ENCODE data around the gene PPP3R2. TPM values are rescaled to one million over a fixed set of nuclear protein-coding genes. Genes with fewer than 3 reads are reported as not detected.

PPP3R2 gene
- total and polyA plus RNA-seq, 2 experiments from 2014 or later = not detected

GRCh38 chr9:101618698-101619097, 23.9 kb upstream of the PPP3R2 start:
- Histone ChIP-seq H3K9me2 (ENCODE audit: insufficient read depth) (peaks cover 5% of the 10 kb centered on the region; the same call in 1 of the 2 replicates), H3K4me2 (no peak overlapping the region), H3F3A (replicated peaks; ENCODE audit: low read depth) (no peaks in the 10 kb centered on the region), H3K4me1 (ENCODE audit: insufficient read depth) (no peaks in the 10 kb centered on the region), H3K4me3 (no peak overlapping the region), H4K20me1 (replicated peaks; ENCODE audit: insufficient read depth) (no peaks in the 10 kb centered on the region), H3K27me3 (ENCODE audit: insufficient read depth) (no peaks in the 10 kb centered on the region), H3K79me2 (replicated peaks; ENCODE audit: insufficient read depth) (no peaks in the 10 kb centered on the region), H3K36me3 (ENCODE audit: insufficient read depth) (no peaks in the 10 kb centered on the region), H3K27ac (ENCODE audit: low read depth) (no peak overlapping the region), H2AFZ (no peak overlapping the region)
- Mint-ChIP-seq H3K9me3 (no peaks in the 10 kb centered on the region; the same call in 2 of the 3 replicates), H3K36me3 (ENCODE audit: low read depth) (no peaks in the 10 kb centered on the region), H3K27ac (no peak overlapping the region), H3K27me3 (ENCODE audit: insufficient read depth, low read depth, poor library complexity) (peaks cover 3% of the 10 kb centered on the region), H3K4me3 (no peak overlapping the region), H3K4me1 (no peaks in the 10 kb centered on the region)
- ATAC-seq = no peak
- no peak for DNase-seq (ENCODE audit: low spot score)
- TF ChIP-seq, protein P1, sequence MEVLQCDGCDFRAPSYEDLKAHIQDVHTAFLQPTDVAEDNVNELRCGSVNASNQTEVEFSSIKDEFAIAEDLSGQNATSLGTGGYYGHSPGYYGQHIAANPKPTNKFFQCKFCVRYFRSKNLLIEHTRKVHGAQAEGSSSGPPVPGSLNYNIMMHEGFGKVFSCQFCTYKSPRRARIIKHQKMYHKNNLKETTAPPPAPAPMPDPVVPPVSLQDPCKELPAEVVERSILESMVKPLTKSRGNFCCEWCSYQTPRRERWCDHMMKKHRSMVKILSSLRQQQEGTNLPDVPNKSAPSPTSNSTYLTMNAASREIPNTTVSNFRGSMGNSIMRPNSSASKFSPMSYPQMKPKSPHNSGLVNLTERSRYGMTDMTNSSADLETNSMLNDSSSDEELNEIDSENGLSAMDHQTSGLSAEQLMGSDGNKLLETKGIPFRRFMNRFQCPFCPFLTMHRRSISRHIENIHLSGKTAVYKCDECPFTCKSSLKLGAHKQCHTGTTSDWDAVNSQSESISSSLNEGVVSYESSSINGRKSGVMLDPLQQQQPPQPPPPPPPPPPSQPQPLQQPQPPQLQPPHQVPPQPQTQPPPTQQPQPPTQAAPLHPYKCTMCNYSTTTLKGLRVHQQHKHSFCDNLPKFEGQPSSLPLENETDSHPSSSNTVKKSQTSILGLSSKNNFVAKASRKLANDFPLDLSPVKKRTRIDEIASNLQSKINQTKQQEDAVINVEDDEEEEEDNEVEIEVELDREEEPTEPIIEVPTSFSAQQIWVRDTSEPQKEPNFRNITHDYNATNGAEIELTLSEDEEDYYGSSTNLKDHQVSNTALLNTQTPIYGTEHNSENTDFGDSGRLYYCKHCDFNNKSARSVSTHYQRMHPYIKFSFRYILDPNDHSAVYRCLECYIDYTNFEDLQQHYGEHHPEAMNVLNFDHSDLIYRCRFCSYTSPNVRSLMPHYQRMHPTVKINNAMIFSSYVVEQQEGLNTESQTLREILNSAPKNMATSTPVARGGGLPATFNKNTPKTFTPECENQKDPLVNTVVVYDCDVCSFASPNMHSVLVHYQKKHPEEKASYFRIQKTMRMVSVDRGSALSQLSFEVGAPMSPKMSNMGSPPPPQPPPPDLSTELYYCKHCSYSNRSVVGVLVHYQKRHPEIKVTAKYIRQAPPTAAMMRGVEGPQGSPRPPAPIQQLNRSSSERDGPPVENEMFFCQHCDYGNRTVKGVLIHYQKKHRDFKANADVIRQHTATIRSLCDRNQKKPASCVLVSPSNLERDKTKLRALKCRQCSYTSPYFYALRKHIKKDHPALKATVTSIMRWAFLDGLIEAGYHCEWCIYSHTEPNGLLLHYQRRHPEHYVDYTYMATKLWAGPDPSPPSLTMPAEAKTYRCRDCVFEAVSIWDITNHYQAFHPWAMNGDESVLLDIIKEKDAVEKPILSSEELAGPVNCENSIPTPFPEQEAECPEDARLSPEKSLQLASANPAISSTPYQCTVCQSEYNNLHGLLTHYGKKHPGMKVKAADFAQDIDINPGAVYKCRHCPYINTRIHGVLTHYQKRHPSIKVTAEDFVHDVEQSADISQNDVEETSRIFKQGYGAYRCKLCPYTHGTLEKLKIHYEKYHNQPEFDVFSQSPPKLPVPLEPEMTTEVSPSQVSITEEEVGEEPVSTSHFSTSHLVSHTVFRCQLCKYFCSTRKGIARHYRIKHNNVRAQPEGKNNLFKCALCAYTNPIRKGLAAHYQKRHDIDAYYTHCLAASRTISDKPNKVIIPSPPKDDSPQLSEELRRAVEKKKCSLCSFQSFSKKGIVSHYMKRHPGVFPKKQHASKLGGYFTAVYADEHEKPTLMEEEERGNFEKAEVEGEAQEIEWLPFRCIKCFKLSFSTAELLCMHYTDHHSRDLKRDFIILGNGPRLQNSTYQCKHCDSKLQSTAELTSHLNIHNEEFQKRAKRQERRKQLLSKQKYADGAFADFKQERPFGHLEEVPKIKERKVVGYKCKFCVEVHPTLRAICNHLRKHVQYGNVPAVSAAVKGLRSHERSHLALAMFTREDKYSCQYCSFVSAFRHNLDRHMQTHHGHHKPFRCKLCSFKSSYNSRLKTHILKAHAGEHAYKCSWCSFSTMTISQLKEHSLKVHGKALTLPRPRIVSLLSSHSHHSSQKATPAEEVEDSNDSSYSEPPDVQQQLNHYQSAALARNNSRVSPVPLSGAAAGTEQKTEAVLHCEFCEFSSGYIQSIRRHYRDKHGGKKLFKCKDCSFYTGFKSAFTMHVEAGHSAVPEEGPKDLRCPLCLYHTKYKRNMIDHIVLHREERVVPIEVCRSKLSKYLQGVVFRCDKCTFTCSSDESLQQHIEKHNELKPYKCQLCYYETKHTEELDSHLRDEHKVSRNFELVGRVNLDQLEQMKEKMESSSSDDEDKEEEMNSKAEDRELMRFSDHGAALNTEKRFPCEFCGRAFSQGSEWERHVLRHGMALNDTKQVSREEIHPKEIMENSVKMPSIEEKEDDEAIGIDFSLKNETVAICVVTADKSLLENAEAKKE (CRISPR knock-in tag; IDR thresholded peaks at IDR 0.05) = no peak
- TF ChIP-seq ZNF114 (CRISPR knock-in tag; IDR thresholded peaks at IDR 0.05) = no peak
- TF ChIP-seq, protein P2, sequence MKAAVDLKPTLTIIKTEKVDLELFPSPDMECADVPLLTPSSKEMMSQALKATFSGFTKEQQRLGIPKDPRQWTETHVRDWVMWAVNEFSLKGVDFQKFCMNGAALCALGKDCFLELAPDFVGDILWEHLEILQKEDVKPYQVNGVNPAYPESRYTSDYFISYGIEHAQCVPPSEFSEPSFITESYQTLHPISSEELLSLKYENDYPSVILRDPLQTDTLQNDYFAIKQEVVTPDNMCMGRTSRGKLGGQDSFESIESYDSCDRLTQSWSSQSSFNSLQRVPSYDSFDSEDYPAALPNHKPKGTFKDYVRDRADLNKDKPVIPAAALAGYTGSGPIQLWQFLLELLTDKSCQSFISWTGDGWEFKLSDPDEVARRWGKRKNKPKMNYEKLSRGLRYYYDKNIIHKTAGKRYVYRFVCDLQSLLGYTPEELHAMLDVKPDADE (IDR thresholded peaks at IDR 0.05) = no peak

DNA sequence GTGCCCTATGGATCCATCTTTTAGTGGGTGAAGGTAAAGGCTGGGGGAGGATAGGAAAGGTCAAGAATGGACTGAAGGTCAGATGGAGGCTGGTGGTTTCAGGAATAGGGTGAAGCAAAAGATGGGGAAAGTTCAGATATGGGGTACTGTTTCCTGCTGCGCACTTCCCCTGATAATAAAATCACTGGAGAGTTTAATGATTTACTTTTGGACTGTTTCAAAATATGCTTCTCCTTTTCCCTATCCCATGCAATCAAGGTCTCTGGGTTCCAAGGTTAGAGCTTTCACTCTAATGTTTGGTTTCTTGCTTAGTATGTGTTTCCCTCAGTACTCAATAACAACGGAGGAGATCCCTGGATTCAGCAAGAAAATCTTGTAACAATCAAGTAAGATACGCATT, 10.8 kb upstream of the PPP3R2 start:
- ATAC-seq (no peak), DNase-seq (ENCODE audit: low spot score) (no peak)
- Mint-ChIP-seq H3K4me3 (no peak overlapping the region), H3K36me3 (ENCODE audit: low read depth) (no peaks in the 10 kb centered on the region), H3K9me3 (no peaks in the 10 kb centered on the region), H3K4me1 (peaks cover 5% of the 10 kb centered on the region; the same call in 2 of the 3 replicates), H3K27ac (no peak overlapping the region), H3K27me3 (ENCODE audit: insufficient read depth, low read depth, poor library complexity) (no peaks in the 10 kb centered on the region)
- no peak overlapping the region for H3K27ac ChIP-seq (ENCODE audit: low read depth)
- H3K9me2 ChIP-seq (ENCODE audit: insufficient read depth) = no peaks in the 10 kb centered on the region
- no peaks in the 10 kb centered on the region for H3K79me2 ChIP-seq (replicated peaks; ENCODE audit: insufficient read depth)
- no peaks in the 10 kb centered on the region for H4K20me1 ChIP-seq (replicated peaks; ENCODE audit: insufficient read depth)
- no peak overlapping the region for H3K4me2 ChIP-seq
- no peak overlapping the region for H3K4me3 ChIP-seq
- H3K4me1 ChIP-seq (ENCODE audit: insufficient read depth) = no peaks in the 10 kb centered on the region
- no peaks in the 10 kb centered on the region for H3K36me3 ChIP-seq (ENCODE audit: insufficient read depth)
- H3F3A ChIP-seq (replicated peaks; ENCODE audit: low read depth) = no peaks in the 10 kb centered on the region
- no peaks in the 10 kb centered on the region for H3K27me3 ChIP-seq (ENCODE audit: insufficient read depth)
- no peak overlapping the region for H2AFZ ChIP-seq
- TF ChIP-seq STAT1 (IDR thresholded peaks at IDR 0.05; ENCODE audit: unreplicated experiment) (no peak), JUNB (IDR thresholded peaks at IDR 0.05; ENCODE audit: unreplicated experiment) (no peak), REST (IDR thresholded peaks at IDR 0.05; ENCODE audit: unreplicated experiment) (no peak), ZNF331 (CRISPR knock-in tag; IDR thresholded peaks at IDR 0.05; ENCODE audit: low read depth) (no peak), EZH2 (IDR thresholded peaks at IDR 0.05; ENCODE audit: low read depth, unreplicated experiment) (no peak), CREB1 (CRISPR knock-in tag; IDR thresholded peaks at IDR 0.05; ENCODE audit: low read depth) (no peak), NANOG (IDR thresholded peaks at IDR 0.05; ENCODE audit: borderline replicate concordance) (no peak), POLR2AphosphoS5 (IDR thresholded peaks at IDR 0.05; ENCODE audit: low read depth) (no peak), ZNF114 (CRISPR knock-in tag; IDR thresholded peaks at IDR 0.05) (no peak)
- TF ChIP-seq, protein P2 (IDR thresholded peaks at IDR 0.05) = no peak
